ENCODE results near the gene SLC26A4. TPM values are rescaled to one million over a fixed set of nuclear protein-coding genes. Genes with fewer than 3 reads are reported as not detected.

SLC26A4 gene
- total RNA-seq, 1 experiment from 2014 or later, result 0.66 TPM

GRCh38 chr7:107684947-107685463 lies 24.4 kb downstream of the SLC26A4 start:
- intact Hi-C loops (cut with micrococcal nuclease), result no loop called here
- BruUV-seq (replicated peaks), result no TSS peak
- ATAC-seq, result no peak
- TF ChIP-seq EZH2 (IDR thresholded peaks at IDR 0.05) (no peak), RAD21 (IDR thresholded peaks at IDR 0.05; ENCODE audit: low read depth) (no peak), REST (IDR thresholded peaks at IDR 0.05; ENCODE audit: low read depth) (no peak), CEBPB (IDR thresholded peaks at IDR 0.05; ENCODE audit: low read depth) (no peak), ELF1 (IDR thresholded peaks at IDR 0.05; ENCODE audit: borderline replicate concordance, low read depth) (no peak), SIN3A (IDR thresholded peaks at IDR 0.05; ENCODE audit: low read depth) (no peak), SRF (IDR thresholded peaks at IDR 0.05; ENCODE audit: low read depth) (no peak), EZH2phosphoT487 (IDR thresholded peaks at IDR 0.05; ENCODE audit: borderline replicate concordance) (no peak), EGR1 (IDR thresholded peaks at IDR 0.05; ENCODE audit: low read depth) (no peak), CTCF (IDR thresholded peaks at IDR 0.05 in 2 of 3, conservative IDR thresholded peaks at IDR 0.05 in 1 of 3; ENCODE audit: borderline replicate concordance in 1 of 3, insufficient read depth in 1 of 3, low read depth in 2 of 3, low read length in 2 of 3) (no peak), TCF7L2 (IDR thresholded peaks at IDR 0.05; ENCODE audit: borderline replicate concordance, extremely low read depth, insufficient read depth, insufficient read length) (no peak), YY1 (IDR thresholded peaks at IDR 0.05; ENCODE audit: extremely low read depth, insufficient replicate concordance, low read depth, low read length) (no peak), POLR2A (IDR thresholded peaks at IDR 0.05; ENCODE audit: borderline replicate concordance, extremely low read depth, insufficient read depth, insufficient read length) (no peak), SP1 (IDR thresholded peaks at IDR 0.05; ENCODE audit: low read depth) (no peak)
- TF ChIP-seq, protein P1, sequence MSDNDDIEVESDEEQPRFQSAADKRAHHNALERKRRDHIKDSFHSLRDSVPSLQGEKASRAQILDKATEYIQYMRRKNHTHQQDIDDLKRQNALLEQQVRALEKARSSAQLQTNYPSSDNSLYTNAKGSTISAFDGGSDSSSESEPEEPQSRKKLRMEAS (IDR thresholded peaks at IDR 0.05), result no peak
- TF ChIP-seq, protein P2, sequence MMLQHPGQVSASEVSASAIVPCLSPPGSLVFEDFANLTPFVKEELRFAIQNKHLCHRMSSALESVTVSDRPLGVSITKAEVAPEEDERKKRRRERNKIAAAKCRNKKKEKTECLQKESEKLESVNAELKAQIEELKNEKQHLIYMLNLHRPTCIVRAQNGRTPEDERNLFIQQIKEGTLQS (IDR thresholded peaks at IDR 0.05), result no peak
- H3K27me3 ChIP-seq (ENCODE audit: insufficient read depth, low read length), result no peaks in the 10 kb centered on the region
- ChIA-PET POLR2A (no interaction called here), RAD21 (ENCODE audit: low non-redundant PET in 1 of 2, low total read pairs in 2 of 2, uncharacterized antibody in 2 of 2, unreplicated experiment in 2 of 2) (no interaction called here), CTCF (no interaction called here)
- H2AFZ ChIP-seq (ENCODE audit: low read depth, low read length, poor library complexity, severe bottlenecking), result no peak overlapping the region
- H3K4me3 ChIP-seq (replicated peaks in 1 of 2; ENCODE audit: low read depth in 1 of 2, low read length in 2 of 2), result no peak overlapping the region
- H4K20me1 ChIP-seq (ENCODE audit: insufficient read depth), result no peaks in the 10 kb centered on the region
- DNase-seq (ENCODE audit: low read depth, low spot score), result no peak
- no peaks in the 10 kb centered on the region for H3K9me3 ChIP-seq (ENCODE audit: control insufficient read depth in 1 of 2, insufficient read depth in 1 of 2, low read depth in 1 of 2, low read length in 2 of 2)
- H3K4me2 ChIP-seq (ENCODE audit: low read length), result no peak overlapping the region
- no peaks in the 10 kb centered on the region for H3K79me2 ChIP-seq (ENCODE audit: insufficient read depth, low read length)
- no peak overlapping the region for H3K27ac ChIP-seq (ENCODE audit: low read depth, low read length)
- no peaks in the 10 kb centered on the region for H3K36me3 ChIP-seq (ENCODE audit: control insufficient read depth in 1 of 2, insufficient read depth in 2 of 2, low read length in 2 of 2)
- H3K4me1 ChIP-seq (ENCODE audit: control insufficient read depth in 1 of 2, insufficient read depth in 2 of 2, low read length in 2 of 2), result peaks cover 0 to 9% of the 10 kb centered on the region in 2 experiments; a peak in 2 of 4 replicates
- H3K9me2 ChIP-seq (ENCODE audit: insufficient read depth), result no peaks in the 10 kb centered on the region
- no peak overlapping the region for H3K9ac ChIP-seq (ENCODE audit: low read length)
